RWPE2 (cell line): ENCODE data around the gene NACA2.

Experiments used
- ATAC-seq: fragments of 200-7000 bp; cut with Tn5 transposase; 3 replicates; pipeline ENCODE4 v1.9.1; 2021; ENCODE audit warnings: low read depth
- DNase-seq: peaks from one replicate; pipeline ENCODE4 v3.0.0-alpha.2; 2020; ENCODE audit warnings: low spot score
- H3K27ac ChIP-seq: fragments of 450-650 bp; 2 replicates; pipeline ENCODE4 v1.5.1; 2017; ENCODE audit warnings: mild to moderate bottlenecking; ENCODE audit not compliant: poor library complexity, severe bottlenecking
- H3K27me3 ChIP-seq: fragments of 250-450 bp; sonication (Bioruptor Pico); 2 replicates; pipeline ENCODE4 v1.5.1; 2021; ENCODE audit warnings: mild to moderate bottlenecking, moderate library complexity; ENCODE audit not compliant: insufficient read depth, poor library complexity, severe bottlenecking
- H3K36me3 ChIP-seq: fragments of 250-450 bp; sonication (Bioruptor Pico); 2 replicates; pipeline ENCODE4 v1.5.1; 2020; ENCODE audit warnings: low read depth, mild to moderate bottlenecking, moderate library complexity
- H3K4me1 ChIP-seq: fragments of 250-450 bp; sonication (Bioruptor Pico); 2 replicates; pipeline ENCODE4 v1.5.1; 2021; ENCODE audit warnings: mild to moderate bottlenecking, moderate library complexity; ENCODE audit not compliant: insufficient read depth, poor library complexity, severe bottlenecking
- H3K4me3 ChIP-seq: fragments of 250-450 bp; sonication (Bioruptor Pico); 2 replicates; pipeline ENCODE4 v1.5.1; 2021; ENCODE audit warnings: mild to moderate bottlenecking, moderate library complexity; ENCODE audit not compliant: severe bottlenecking
- H3K9me3 ChIP-seq: fragments of 250-450 bp; sonication (Bioruptor Pico); 2 replicates; pipeline ENCODE4 v1.5.1; 2021; ENCODE audit warnings: mild to moderate bottlenecking, moderate library complexity; ENCODE audit not compliant: severe bottlenecking
- CTCF ChIP-seq: fragments of 450-650 bp; IDR thresholded peaks from one replicate; pipeline ENCODE4 v1.5.1; 2017; ENCODE audit warnings: mild to moderate bottlenecking, moderate library complexity; ENCODE audit not compliant: poor library complexity, severe bottlenecking

NACA2 gene

GRCh38 chr17:61565213-61565612 is 25.8 kb downstream of the NACA2 start:
- Histone ChIP-seq H3K27me3 (no peaks in the 10 kb centered on the region), H3K4me1 (peaks cover 16% of the 10 kb centered on the region), H3K9me3 (peaks cover 2% of the 10 kb centered on the region), H3K27ac (no peak overlapping the region), H3K4me3 (no peak overlapping the region), H3K36me3 (no peaks in the 10 kb centered on the region)
- ATAC-seq (no peak), DNase-seq (no peak)
- no peak for TF ChIP-seq CTCF

GRCh38 chr17:61562287-61562686 is 28.7 kb downstream of the NACA2 start:
- ATAC-seq (no peak), DNase-seq (no peak)
- TF ChIP-seq CTCF = no peak
- no peaks in the 10 kb centered on the region for H3K9me3 ChIP-seq
- no peaks in the 10 kb centered on the region for H3K27me3 ChIP-seq
- no peaks in the 10 kb centered on the region for H3K36me3 ChIP-seq
- no peak overlapping the region for H3K4me3 ChIP-seq
- no peak overlapping the region for H3K27ac ChIP-seq
- H3K4me1 ChIP-seq = peaks cover 4% of the 10 kb centered on the region

GRCh38 chr17:61561354-61561753 is 29.7 kb downstream of the NACA2 start:
- no peaks in the 10 kb centered on the region for H3K36me3 ChIP-seq
- no peak overlapping the region for H3K27ac ChIP-seq
- no peaks in the 10 kb centered on the region for H3K27me3 ChIP-seq
- no peak for ATAC-seq
- H3K4me1 ChIP-seq = peaks cover 1% of the 10 kb centered on the region
- no peak overlapping the region for H3K4me3 ChIP-seq
- no peaks in the 10 kb centered on the region for H3K9me3 ChIP-seq
- DNase-seq = no peak
- no peak for TF ChIP-seq CTCF

- Histone ChIP-seq H3K4me3 (no peak overlapping the region), H3K36me3 (no peaks in the 10 kb centered on the region), H3K27me3 (peaks cover 4% of the 10 kb centered on the region), H3K9me3 (no peaks in the 10 kb centered on the region), H3K4me1 (peaks cover 3% of the 10 kb centered on the region), H3K27ac (no peak overlapping the region)
- no peak for TF ChIP-seq CTCF
- ATAC-seq (no peak), DNase-seq (no peak)
Observed at GRCh38 chr17:61560071-61560470, 30.9 kb downstream of the NACA2 start.

- DNase-seq (no peak), ATAC-seq (no peak)
- no peak for TF ChIP-seq CTCF
- no peaks in the 10 kb centered on the region for H3K36me3 ChIP-seq
- H3K27me3 ChIP-seq = peaks cover 4% of the 10 kb centered on the region
- peaks cover 3% of the 10 kb centered on the region for H3K4me1 ChIP-seq
- no peak overlapping the region for H3K4me3 ChIP-seq
- no peaks in the 10 kb centered on the region for H3K9me3 ChIP-seq
- no peak overlapping the region for H3K27ac ChIP-seq
Observed at GRCh38 chr17:61556224-61557188, 34.5 kb downstream of the NACA2 start.
